RWPE2 (cell line): ENCODE results near the gene SUN3.

Experiments used
- ATAC-seq: fragments of 200-7000 bp; cut with Tn5 transposase; 3 replicates; pipeline ENCODE4 v1.9.1; 2021; ENCODE audit warnings: low read depth
- DNase-seq: peaks from one replicate; pipeline ENCODE4 v3.0.0-alpha.2; 2020; ENCODE audit warnings: low spot score
- H3K27ac ChIP-seq: fragments of 450-650 bp; 2 replicates; pipeline ENCODE4 v1.5.1; 2017; ENCODE audit warnings: mild to moderate bottlenecking; ENCODE audit not compliant: poor library complexity, severe bottlenecking
- H3K27me3 ChIP-seq: fragments of 250-450 bp; sonication (Bioruptor Pico); 2 replicates; pipeline ENCODE4 v1.5.1; 2021; ENCODE audit warnings: mild to moderate bottlenecking, moderate library complexity; ENCODE audit not compliant: insufficient read depth, poor library complexity, severe bottlenecking
- H3K36me3 ChIP-seq: fragments of 250-450 bp; sonication (Bioruptor Pico); 2 replicates; pipeline ENCODE4 v1.5.1; 2020; ENCODE audit warnings: low read depth, mild to moderate bottlenecking, moderate library complexity
- H3K4me1 ChIP-seq: fragments of 250-450 bp; sonication (Bioruptor Pico); 2 replicates; pipeline ENCODE4 v1.5.1; 2021; ENCODE audit warnings: mild to moderate bottlenecking, moderate library complexity; ENCODE audit not compliant: insufficient read depth, poor library complexity, severe bottlenecking
- H3K4me3 ChIP-seq: fragments of 250-450 bp; sonication (Bioruptor Pico); 2 replicates; pipeline ENCODE4 v1.5.1; 2021; ENCODE audit warnings: mild to moderate bottlenecking, moderate library complexity; ENCODE audit not compliant: severe bottlenecking
- H3K9me3 ChIP-seq: fragments of 250-450 bp; sonication (Bioruptor Pico); 2 replicates; pipeline ENCODE4 v1.5.1; 2021; ENCODE audit warnings: mild to moderate bottlenecking, moderate library complexity; ENCODE audit not compliant: severe bottlenecking
- CTCF ChIP-seq: fragments of 450-650 bp; IDR thresholded peaks from one replicate; pipeline ENCODE4 v1.5.1; 2017; ENCODE audit warnings: mild to moderate bottlenecking, moderate library complexity; ENCODE audit not compliant: poor library complexity, severe bottlenecking

SUN3 gene

GRCh38 chr7:47942132-47942531, 86.8 kb downstream of the SUN3 start:
- H3K4me1 ChIP-seq, result peaks cover 13% of the 10 kb centered on the region
- H3K4me3 ChIP-seq, result no peak overlapping the region
- DNase-seq, result no peak
- no peaks in the 10 kb centered on the region for H3K27me3 ChIP-seq
- no peak for ATAC-seq
- H3K27ac ChIP-seq, result peak overlapping the region; percentile 60
- no peak for TF ChIP-seq CTCF
- no peaks in the 10 kb centered on the region for H3K36me3 ChIP-seq
- H3K9me3 ChIP-seq, result no peaks in the 10 kb centered on the region

DNA sequence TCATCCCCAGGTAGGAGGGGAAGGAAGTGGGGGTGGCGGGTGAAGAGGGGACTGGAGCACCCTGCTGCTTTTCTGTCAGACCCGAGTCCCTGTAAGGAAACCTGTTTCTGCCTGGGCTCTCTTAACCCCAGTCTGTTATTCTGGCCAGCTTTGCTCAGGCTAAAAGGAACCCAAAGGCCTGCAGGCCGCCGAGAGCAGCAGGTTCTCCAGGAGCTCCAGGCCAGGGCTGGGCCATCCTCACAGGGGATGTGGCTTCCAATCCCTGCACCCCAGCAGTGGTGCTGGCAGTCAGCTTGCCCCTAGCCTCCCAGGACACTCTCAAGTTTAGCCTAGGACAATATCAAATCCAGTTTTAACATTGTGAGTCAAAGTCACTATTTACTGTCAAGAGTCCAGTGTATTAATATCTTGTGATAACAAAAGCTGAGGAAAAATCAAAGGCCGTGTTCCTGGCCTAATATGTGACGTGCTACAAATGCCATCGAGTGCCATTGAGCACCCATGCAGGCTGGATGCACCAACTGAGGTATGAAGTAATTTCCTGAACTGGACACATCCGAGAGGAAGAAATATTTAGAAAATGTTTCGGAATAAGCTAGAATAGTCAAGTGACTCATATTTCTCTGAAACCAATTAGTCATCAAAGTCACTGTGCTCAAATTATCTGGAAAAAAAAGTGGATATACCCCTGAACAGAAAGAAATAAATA, 87.6 kb downstream of the SUN3 start:
- H3K4me3 ChIP-seq, result no peak overlapping the region
- H3K27ac ChIP-seq, result peak overlapping the region; percentile 60
- ATAC-seq, result peak; percentile 77
- TF ChIP-seq CTCF, result no peak
- no peaks in the 10 kb centered on the region for H3K36me3 ChIP-seq
- DNase-seq, result no peak
- H3K27me3 ChIP-seq, result no peaks in the 10 kb centered on the region
- peaks cover 13% of the 10 kb centered on the region for H3K4me1 ChIP-seq
- H3K9me3 ChIP-seq, result no peaks in the 10 kb centered on the region

GRCh38 chr7:47940088-47941013, 88.6 kb downstream of the SUN3 start:
- Histone ChIP-seq H3K4me3 (no peak overlapping the region), H3K4me1 (peaks cover 13% of the 10 kb centered on the region), H3K36me3 (no peaks in the 10 kb centered on the region), H3K27ac (peak overlapping the region; percentile 60), H3K27me3 (no peaks in the 10 kb centered on the region), H3K9me3 (no peaks in the 10 kb centered on the region)
- no peak for TF ChIP-seq CTCF
- no peak for DNase-seq
- no peak for ATAC-seq

DNA sequence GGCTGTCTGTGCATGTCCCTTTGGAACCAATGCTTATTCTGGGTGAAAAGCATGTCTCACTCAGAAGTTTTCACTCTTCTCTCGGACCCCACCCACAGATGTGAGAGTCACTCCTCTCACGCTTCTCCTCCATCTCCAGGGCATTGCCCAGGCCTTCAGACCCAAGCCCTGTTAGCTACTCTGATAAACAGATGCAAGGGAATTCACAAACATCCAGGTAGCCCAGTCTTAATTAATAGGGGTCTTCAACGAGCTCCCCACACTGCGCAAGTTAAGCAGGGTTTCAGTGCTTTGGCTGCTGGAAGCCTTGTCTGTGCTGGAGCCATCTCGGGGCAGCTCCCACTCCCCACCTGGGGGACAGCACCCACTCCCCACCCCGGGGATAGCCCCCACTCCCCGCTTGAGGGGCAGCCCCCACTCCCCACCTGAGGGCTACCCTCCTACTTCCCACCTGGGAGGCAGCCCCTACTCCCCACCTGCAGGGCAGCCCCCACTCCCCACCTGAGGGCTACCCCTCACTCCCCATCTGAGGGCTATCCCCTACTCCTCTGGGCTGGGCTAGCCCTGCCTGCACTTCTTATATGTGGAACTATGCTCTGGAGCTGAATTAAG, 89.4 kb downstream of the SUN3 start:
- Histone ChIP-seq H3K36me3 (no peaks in the 10 kb centered on the region), H3K4me3 (no peak overlapping the region), H3K9me3 (no peaks in the 10 kb centered on the region), H3K4me1 (peaks cover 13% of the 10 kb centered on the region), H3K27me3 (no peaks in the 10 kb centered on the region), H3K27ac (no peak overlapping the region)
- TF ChIP-seq CTCF, result no peak
- DNase-seq (no peak), ATAC-seq (no peak)
